Measurements from ENCODE around the gene SNX7. TPM values are rescaled to one million over a fixed set of nuclear protein-coding genes. Genes with fewer than 3 reads are reported as not detected.
A peak's percentile ranks its signal among the peaks of the same experiment; 100 is the strongest.

Gene SNX7
- total RNA-seq, 1 donor from 2014 or later, result 29.7 TPM

DNA sequence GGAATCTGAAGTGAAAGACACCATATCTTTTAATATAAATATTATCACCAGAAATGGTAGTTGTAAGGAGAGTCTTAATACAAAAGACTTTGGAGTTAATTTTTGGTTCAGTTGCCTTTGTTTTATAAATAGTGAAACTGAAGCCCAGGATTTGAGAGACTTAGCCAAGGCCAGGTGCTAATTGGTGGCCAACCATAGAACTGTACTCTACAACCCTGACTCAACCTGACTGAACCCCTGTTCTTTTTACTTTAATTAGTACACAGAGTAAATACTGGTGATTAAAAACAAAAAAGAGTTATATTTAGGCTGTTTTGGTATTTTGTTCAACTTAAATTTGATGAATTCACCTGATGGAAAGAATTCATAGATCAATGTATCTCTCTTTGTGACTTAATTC lies 76.3 kb downstream of the SNX7 start:
- Mint-ChIP-seq H3K9me3 (ENCODE audit: low read depth) (no peaks in the 10 kb centered on the region), H3K27me3 (no peaks in the 10 kb centered on the region), H3K4me3 (ENCODE audit: low read depth) (no peak overlapping the region), H3K4me1 (ENCODE audit: low read depth) (peaks cover 16% of the 10 kb centered on the region), H3K27ac (no peak overlapping the region), H3K36me3 (ENCODE audit: insufficient read depth) (no peaks in the 10 kb centered on the region)
- TF ChIP-seq, protein P1, sequence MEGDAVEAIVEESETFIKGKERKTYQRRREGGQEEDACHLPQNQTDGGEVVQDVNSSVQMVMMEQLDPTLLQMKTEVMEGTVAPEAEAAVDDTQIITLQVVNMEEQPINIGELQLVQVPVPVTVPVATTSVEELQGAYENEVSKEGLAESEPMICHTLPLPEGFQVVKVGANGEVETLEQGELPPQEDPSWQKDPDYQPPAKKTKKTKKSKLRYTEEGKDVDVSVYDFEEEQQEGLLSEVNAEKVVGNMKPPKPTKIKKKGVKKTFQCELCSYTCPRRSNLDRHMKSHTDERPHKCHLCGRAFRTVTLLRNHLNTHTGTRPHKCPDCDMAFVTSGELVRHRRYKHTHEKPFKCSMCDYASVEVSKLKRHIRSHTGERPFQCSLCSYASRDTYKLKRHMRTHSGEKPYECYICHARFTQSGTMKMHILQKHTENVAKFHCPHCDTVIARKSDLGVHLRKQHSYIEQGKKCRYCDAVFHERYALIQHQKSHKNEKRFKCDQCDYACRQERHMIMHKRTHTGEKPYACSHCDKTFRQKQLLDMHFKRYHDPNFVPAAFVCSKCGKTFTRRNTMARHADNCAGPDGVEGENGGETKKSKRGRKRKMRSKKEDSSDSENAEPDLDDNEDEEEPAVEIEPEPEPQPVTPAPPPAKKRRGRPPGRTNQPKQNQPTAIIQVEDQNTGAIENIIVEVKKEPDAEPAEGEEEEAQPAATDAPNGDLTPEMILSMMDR (IDR thresholded peaks at IDR 0.05; ENCODE audit: unreplicated experiment), result no peak
- DNase-seq (ENCODE audit: low spot score, unreplicated experiment), result no peak

DNA sequence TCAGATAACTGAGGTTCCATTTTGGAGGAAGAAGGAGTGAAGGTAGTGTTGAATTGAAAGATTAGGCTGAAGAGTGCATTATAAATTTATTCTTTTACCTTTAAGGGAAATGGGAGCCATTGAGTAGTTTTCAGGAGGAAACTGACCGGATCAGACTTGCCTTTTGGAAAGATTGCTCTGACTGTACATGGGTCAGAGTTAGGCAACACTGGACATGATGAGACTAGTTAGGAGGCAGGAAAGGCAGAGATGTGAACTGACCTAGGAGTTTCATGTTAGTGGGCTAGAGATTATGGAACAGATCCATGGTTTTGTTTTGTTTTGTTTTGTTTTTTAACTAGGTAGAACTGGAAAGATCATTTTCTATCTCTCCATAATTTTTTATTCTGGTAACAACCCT lies 78.2 kb downstream of the SNX7 start:
- H3K9me3 Mint-ChIP-seq (ENCODE audit: low read depth), result no peaks in the 10 kb centered on the region
- no peaks in the 10 kb centered on the region for H3K36me3 Mint-ChIP-seq (ENCODE audit: insufficient read depth)
- TF ChIP-seq, protein P1 (IDR thresholded peaks at IDR 0.05; ENCODE audit: unreplicated experiment), result no peak
- no peak overlapping the region for H3K4me3 Mint-ChIP-seq (ENCODE audit: low read depth)
- no peaks in the 10 kb centered on the region for H3K4me1 Mint-ChIP-seq (ENCODE audit: low read depth)
- no peak for DNase-seq (ENCODE audit: low spot score, unreplicated experiment)
- H3K27ac Mint-ChIP-seq, result no peak overlapping the region
- H3K27me3 Mint-ChIP-seq, result no peaks in the 10 kb centered on the region

DNA sequence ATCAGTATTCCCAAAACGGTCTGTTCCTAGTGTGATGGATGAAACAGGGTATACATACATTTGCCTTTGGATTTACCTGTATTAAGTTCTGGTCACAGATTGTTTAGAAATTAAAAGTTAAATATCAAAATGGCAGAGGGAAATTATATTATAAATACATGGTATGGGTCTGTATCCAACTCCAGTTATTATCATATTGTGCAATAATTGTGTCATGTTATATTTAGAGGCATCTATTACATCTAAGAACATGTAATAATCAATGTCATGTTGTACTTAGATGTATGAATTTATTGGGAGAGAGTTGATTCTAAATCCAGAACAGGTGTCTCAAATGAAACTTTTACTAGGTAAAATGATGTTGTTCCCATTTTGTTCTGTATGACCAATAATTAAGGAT lies 79.6 kb downstream of the SNX7 start:
- Mint-ChIP-seq H3K27me3 (no peaks in the 10 kb centered on the region), H3K4me1 (ENCODE audit: low read depth) (no peaks in the 10 kb centered on the region), H3K4me3 (ENCODE audit: low read depth) (no peak overlapping the region), H3K36me3 (ENCODE audit: insufficient read depth) (no peaks in the 10 kb centered on the region), H3K27ac (no peak overlapping the region), H3K9me3 (ENCODE audit: low read depth) (no peaks in the 10 kb centered on the region)
- DNase-seq (ENCODE audit: low spot score, unreplicated experiment), result no peak
- TF ChIP-seq, protein P1 (IDR thresholded peaks at IDR 0.05; ENCODE audit: unreplicated experiment), result no peak

DNA sequence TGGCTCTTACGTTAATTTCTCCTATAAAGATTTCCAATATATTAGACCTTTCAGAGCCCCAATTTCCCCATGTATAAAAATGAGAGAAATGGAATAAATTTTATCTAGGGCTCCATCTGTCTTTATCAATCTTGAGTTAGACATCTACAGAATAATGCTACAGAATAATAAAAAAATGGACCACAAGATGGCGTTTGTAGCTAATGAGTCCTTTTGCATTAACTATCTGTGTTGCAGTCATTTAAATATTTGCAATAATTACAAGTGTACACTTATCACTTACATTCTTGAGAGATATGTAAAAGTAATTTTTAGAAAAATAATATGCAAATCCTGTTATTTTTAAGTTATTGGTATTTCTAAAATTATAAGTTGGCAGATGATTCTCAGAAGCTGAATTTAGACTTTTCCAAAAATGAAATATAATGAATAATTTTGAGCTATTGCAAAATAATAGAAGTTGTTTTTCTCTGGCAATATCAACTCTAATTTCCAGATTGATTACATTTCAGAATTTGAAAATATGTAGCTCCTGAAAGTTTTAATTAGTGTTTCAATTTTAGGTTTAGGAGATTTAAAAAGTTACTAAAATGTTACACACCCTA lies 87.7 kb downstream of the SNX7 start:
- TF ChIP-seq, protein P1 (IDR thresholded peaks at IDR 0.05; ENCODE audit: unreplicated experiment), result peak; percentile 42
- Mint-ChIP-seq H3K4me1 (ENCODE audit: low read depth) (peaks cover 2% of the 10 kb centered on the region), H3K4me3 (ENCODE audit: low read depth) (no peak overlapping the region), H3K27ac (no peak overlapping the region), H3K36me3 (ENCODE audit: insufficient read depth) (no peaks in the 10 kb centered on the region), H3K27me3 (no peaks in the 10 kb centered on the region), H3K9me3 (ENCODE audit: low read depth) (no peaks in the 10 kb centered on the region)
- no peak for DNase-seq (ENCODE audit: low spot score, unreplicated experiment)

DNA sequence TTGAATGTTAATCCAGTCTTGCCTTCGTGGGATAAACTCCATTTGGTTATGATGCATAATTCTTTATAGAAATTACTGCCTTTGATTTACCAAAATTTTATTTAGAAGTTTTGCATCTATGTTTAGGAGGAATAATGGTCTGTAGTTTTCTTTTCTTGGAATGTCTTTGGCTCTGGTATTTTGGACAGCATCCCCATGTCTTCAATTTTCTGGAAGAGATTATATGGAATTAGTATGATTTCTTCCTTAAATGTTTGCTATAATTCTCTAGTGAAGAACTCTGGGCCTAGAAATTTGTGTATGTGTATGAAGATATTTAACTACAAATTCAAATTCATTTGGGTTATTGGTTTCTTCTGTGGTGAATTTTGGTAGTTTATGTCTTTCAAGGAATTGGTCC lies 92.7 kb downstream of the SNX7 start:
- Mint-ChIP-seq H3K27ac (no peak overlapping the region), H3K36me3 (ENCODE audit: insufficient read depth) (no peaks in the 10 kb centered on the region), H3K4me3 (ENCODE audit: low read depth) (no peak overlapping the region), H3K9me3 (ENCODE audit: low read depth) (no peaks in the 10 kb centered on the region), H3K4me1 (ENCODE audit: low read depth) (peaks cover 2% of the 10 kb centered on the region), H3K27me3 (no peaks in the 10 kb centered on the region)
- DNase-seq (ENCODE audit: low spot score, unreplicated experiment), result no peak
- TF ChIP-seq, protein P1 (IDR thresholded peaks at IDR 0.05; ENCODE audit: unreplicated experiment), result no peak

Measured in progenitor cell of endocrine pancreas (in vitro differentiated cells).